ENCODE data around the gene C1orf232. TPM values are rescaled to one million over a fixed set of nuclear protein-coding genes. Genes with fewer than 3 reads are reported as not detected.

C1orf232 gene
- total RNA-seq, 2 experiments from 2014 or later = not detected

GRCh38 chr1:26132128-26132833 is 36.5 kb downstream of the C1orf232 start:
- H4K20me1 ChIP-seq (ENCODE audit: insufficient read depth, low read length) = no peaks in the 10 kb centered on the region
- H2AFZ ChIP-seq (ENCODE audit: low read length) = no peak overlapping the region
- no peaks in the 10 kb centered on the region for H3K79me2 ChIP-seq (ENCODE audit: insufficient read depth, low read depth, low read length)
- H3K9me3 ChIP-seq (ENCODE audit: low read length) = no peaks in the 10 kb centered on the region
- no peak overlapping the region for H3K27ac ChIP-seq (ENCODE audit: low read depth, low read length, poor library complexity, severe bottlenecking)
- CTCF ChIA-PET (ENCODE audit: unreplicated experiment) = no interaction called here
- H3K36me3 ChIP-seq (ENCODE audit: insufficient read depth, low read length) = no peaks in the 10 kb centered on the region
- H3K4me1 ChIP-seq (ENCODE audit: insufficient read depth, low read length, poor library complexity, severe bottlenecking) = peaks cover 5% of the 10 kb centered on the region
- POLR2A ChIA-PET = no interaction called here
- intact Hi-C loops (cut with micrococcal nuclease; ENCODE audit: unreplicated experiment) = no loop called here
- BruUV-seq (replicated peaks) = no TSS peak
- H3K9me2 ChIP-seq (ENCODE audit: insufficient read depth, low read length) = no peaks in the 10 kb centered on the region
- H3K4me2 ChIP-seq (ENCODE audit: low read length) = no peak overlapping the region
- TF ChIP-seq EZH2phosphoT487 (IDR thresholded peaks at IDR 0.05; ENCODE audit: borderline replicate concordance, low read depth, low read length) (no peak), CTCF (conservative IDR thresholded peaks at IDR 0.05; ENCODE audit: low read length) (no peak)
- no peak overlapping the region for H3K4me3 ChIP-seq (ENCODE audit: low read depth, low read length, poor library complexity, severe bottlenecking)
- no peak for DNase-seq (ENCODE audit: low spot score)

- peaks cover 2% of the 10 kb centered on the region; the same call in 1 of the 2 replicates for H3K79me2 ChIP-seq (ENCODE audit: insufficient read depth, low read depth, low read length)
- peaks cover 21% of the 10 kb centered on the region for H3K4me1 ChIP-seq (ENCODE audit: insufficient read depth, low read length, poor library complexity, severe bottlenecking)
- no peaks in the 10 kb centered on the region for H3K9me3 ChIP-seq (ENCODE audit: low read length)
- intact Hi-C loops (cut with micrococcal nuclease; ENCODE audit: unreplicated experiment) = no loop called here
- no peak overlapping the region for H2AFZ ChIP-seq (ENCODE audit: low read length)
- no peaks in the 10 kb centered on the region for H4K20me1 ChIP-seq (ENCODE audit: insufficient read depth, low read length)
- no peak overlapping the region for H3K4me2 ChIP-seq (ENCODE audit: low read length)
- ChIA-PET CTCF (ENCODE audit: unreplicated experiment) (no interaction called here), POLR2A (interaction anchor here (0.7 kb wide), 2 partner anchors 65 to 650 kb away, joined by 3 to 5 read pairs; no protein-coding TSS in a partner anchor)
- TF ChIP-seq CTCF (conservative IDR thresholded peaks at IDR 0.05; ENCODE audit: low read length) (no peak), EZH2phosphoT487 (IDR thresholded peaks at IDR 0.05; ENCODE audit: borderline replicate concordance, low read depth, low read length) (no peak)
- no TSS peak for BruUV-seq (replicated peaks)
- no peaks in the 10 kb centered on the region for H3K36me3 ChIP-seq (ENCODE audit: insufficient read depth, low read length)
- H3K4me3 ChIP-seq (ENCODE audit: low read depth, low read length, poor library complexity, severe bottlenecking) = no peak overlapping the region
- no peak overlapping the region for H3K27ac ChIP-seq (ENCODE audit: low read depth, low read length, poor library complexity, severe bottlenecking)
- H3K9me2 ChIP-seq (ENCODE audit: insufficient read depth, low read length) = no peaks in the 10 kb centered on the region
- DNase-seq (ENCODE audit: low spot score) = no peak
Measured at GRCh38 chr1:26130695-26131094, 38.1 kb downstream of the C1orf232 start.

DNA sequence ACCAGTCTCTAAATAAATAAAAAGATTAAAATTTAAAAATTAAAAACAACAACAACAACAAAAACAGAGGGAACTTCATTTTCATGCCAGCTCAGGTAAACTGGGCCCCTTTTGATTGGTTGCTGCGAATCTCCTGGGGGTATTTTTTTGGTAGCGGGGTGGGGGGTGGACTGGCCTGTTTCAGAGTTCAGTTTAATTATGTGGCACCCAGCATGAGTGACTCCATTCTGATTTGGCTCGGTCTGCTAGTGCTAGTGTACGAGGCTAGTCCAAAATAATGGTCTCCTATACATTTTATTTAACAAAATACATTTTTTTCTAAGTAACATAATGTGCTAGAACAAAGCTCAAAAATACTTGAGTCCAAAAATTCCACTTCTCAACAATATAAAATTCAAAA is 39.0 kb downstream of the C1orf232 start:
- Histone ChIP-seq H2AFZ (ENCODE audit: low read length) (no peak overlapping the region), H3K9me2 (ENCODE audit: insufficient read depth, low read length) (no peaks in the 10 kb centered on the region), H3K4me3 (ENCODE audit: low read depth, low read length, poor library complexity, severe bottlenecking) (no peak overlapping the region), H3K36me3 (ENCODE audit: insufficient read depth, low read length) (no peaks in the 10 kb centered on the region), H4K20me1 (ENCODE audit: insufficient read depth, low read length) (no peaks in the 10 kb centered on the region), H3K79me2 (ENCODE audit: insufficient read depth, low read depth, low read length) (peaks cover 9% of the 10 kb centered on the region; the same call in 1 of the 2 replicates), H3K4me2 (ENCODE audit: low read length) (no peak overlapping the region), H3K9me3 (ENCODE audit: low read length) (no peaks in the 10 kb centered on the region), H3K27ac (ENCODE audit: low read depth, low read length, poor library complexity, severe bottlenecking) (no peak overlapping the region), H3K4me1 (ENCODE audit: insufficient read depth, low read length, poor library complexity, severe bottlenecking) (peaks cover 30% of the 10 kb centered on the region)
- TF ChIP-seq CTCF (conservative IDR thresholded peaks at IDR 0.05; ENCODE audit: low read length) (no peak), EZH2phosphoT487 (IDR thresholded peaks at IDR 0.05; ENCODE audit: borderline replicate concordance, low read depth, low read length) (no peak)
- ChIA-PET CTCF (ENCODE audit: unreplicated experiment) (no interaction called here), POLR2A (interaction anchor here (0.7 kb wide), 2 partner anchors 27 to 264 kb away, joined by 3 to 4 read pairs; no protein-coding TSS in a partner anchor)
- BruUV-seq (replicated peaks) = no TSS peak
- no peak for DNase-seq (ENCODE audit: low spot score)
- intact Hi-C loops (cut with micrococcal nuclease; ENCODE audit: unreplicated experiment) = no loop called here

All from OCI-LY7 (cell line).